ENCODE measurements around the gene TCEAL9.

DNA sequence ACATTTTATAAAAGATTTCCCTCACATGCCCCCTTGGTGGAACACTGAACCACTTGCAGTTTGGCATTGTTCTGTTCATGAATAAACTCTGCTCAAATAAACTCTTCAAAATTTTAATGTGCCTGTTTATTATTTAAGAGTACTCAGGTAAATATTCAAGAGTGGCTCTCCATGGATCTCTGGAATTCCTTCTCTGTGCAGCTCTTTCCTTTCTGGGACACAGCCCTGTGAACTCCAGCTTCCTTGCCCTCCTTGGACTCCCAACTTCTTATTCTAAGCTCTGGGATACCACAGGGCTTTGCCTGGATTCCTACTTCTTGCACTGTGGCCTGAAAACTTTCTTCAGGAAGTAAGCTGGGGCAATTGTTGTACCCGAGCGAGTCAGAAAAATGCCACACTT lies 28.4 kb downstream of the TCEAL9 start:
- TF ChIP-seq POLR2A (IDR thresholded peaks at IDR 0.05) (no peak), POLR2AphosphoS5 (IDR thresholded peaks at IDR 0.05) (no peak)
- TF ChIP-seq, protein P1, sequence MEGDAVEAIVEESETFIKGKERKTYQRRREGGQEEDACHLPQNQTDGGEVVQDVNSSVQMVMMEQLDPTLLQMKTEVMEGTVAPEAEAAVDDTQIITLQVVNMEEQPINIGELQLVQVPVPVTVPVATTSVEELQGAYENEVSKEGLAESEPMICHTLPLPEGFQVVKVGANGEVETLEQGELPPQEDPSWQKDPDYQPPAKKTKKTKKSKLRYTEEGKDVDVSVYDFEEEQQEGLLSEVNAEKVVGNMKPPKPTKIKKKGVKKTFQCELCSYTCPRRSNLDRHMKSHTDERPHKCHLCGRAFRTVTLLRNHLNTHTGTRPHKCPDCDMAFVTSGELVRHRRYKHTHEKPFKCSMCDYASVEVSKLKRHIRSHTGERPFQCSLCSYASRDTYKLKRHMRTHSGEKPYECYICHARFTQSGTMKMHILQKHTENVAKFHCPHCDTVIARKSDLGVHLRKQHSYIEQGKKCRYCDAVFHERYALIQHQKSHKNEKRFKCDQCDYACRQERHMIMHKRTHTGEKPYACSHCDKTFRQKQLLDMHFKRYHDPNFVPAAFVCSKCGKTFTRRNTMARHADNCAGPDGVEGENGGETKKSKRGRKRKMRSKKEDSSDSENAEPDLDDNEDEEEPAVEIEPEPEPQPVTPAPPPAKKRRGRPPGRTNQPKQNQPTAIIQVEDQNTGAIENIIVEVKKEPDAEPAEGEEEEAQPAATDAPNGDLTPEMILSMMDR (IDR thresholded peaks at IDR 0.05), result no peak

All from prostate gland (tissue), 2 donors.